GM12891 (cell line): Measurements from ENCODE around the gene SEC31A.

Experiments
- PAX5 ChIP-seq: IDR thresholded peaks from 2 replicates; pipeline ENCODE4 v1.6.1; 2011; ENCODE audit warnings: low read length, moderate library complexity, mild to moderate bottlenecking; ENCODE audit not compliant: insufficient read depth, severe bottlenecking
- POLR2A ChIP-seq: IDR thresholded peaks from 2 replicates; pipeline ENCODE4 v1.6.1; 2011; ENCODE audit warnings: low read depth, low read length, control low read depth
- POLR2AphosphoS5 ChIP-seq: IDR thresholded peaks from 2 replicates; pipeline ENCODE4 v1.6.1; 2011; ENCODE audit warnings: low read depth, low read length, control low read depth
- POU2F2 ChIP-seq: IDR thresholded peaks from 2 replicates; pipeline ENCODE4 v1.6.1; 2011; ENCODE audit warnings: low read depth, mild to moderate bottlenecking, control low read depth, low read length, moderate library complexity
- SPI1 ChIP-seq: IDR thresholded peaks from 2 replicates; pipeline ENCODE4 v1.6.1; 2011; ENCODE audit warnings: low read depth, low read length, control low read depth
- TAF1 ChIP-seq: IDR thresholded peaks from 2 replicates; pipeline ENCODE4 v1.6.1; 2011; ENCODE audit warnings: low read depth, low read length, control low read depth

DNA sequence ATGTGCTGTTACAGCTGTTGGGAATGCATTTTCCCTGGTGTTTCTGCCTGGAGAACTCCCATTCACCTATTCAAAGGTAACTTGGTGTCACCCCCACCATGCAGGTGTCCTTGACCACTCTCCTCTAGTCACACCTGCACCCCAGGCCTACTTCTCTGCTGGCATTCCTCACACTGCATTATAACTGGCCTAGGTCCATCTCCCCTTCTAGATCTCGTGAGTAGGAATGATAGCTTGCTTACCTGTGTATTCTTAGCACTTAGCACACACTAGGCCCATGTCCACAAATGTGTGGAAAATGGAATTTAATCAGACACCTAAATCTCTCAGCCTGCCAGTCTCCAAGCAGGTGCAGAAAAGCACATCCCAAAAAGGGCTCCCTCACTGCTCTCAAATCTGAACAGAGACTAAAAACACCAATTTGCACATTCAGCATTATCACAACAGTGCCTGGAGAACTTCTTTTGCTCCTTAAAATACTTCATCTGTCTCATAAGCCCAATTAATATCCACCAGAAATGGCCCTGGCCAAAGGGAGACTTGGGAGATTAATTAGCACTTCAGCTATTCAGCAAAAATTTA is 110.7 kb downstream of the SEC31A start:
- TF ChIP-seq TAF1, result no peak
- no peak for TF ChIP-seq POLR2A
- no peak for TF ChIP-seq POLR2AphosphoS5
- no peak for TF ChIP-seq SPI1
- no peak for TF ChIP-seq PAX5
- TF ChIP-seq POU2F2, result no peak
